NB4 (cell line): ENCODE measurements around the gene NR2F1-AS1.
"Not testable (repeated sequence)": the region's sequence is repeated elsewhere in the genome, so short reads cannot be mapped to it uniquely, and the experiment has no call there.

Source experiments
- DNase-seq: peaks from one replicate; pipeline ENCODE4 v3.0.0; 2010; ENCODE audit warnings: low read depth
- H3K4me3 ChIP-seq: one replicate; pipeline ENCODE4 v1.5.1; 2011; ENCODE audit warnings: mild to moderate bottlenecking, low read depth, low read length, moderate library complexity
- CTCF ChIP-seq: IDR thresholded peaks from one replicate; pipeline ENCODE4 v1.5.1; 2012; ENCODE audit warnings: low read depth, low read length
- MAX ChIP-seq: IDR thresholded peaks from 2 replicates; pipeline ENCODE4 v1.6.1; 2011; ENCODE audit warnings: low read depth, low read length
- MYC ChIP-seq: IDR thresholded peaks from 2 replicates; pipeline ENCODE4 v1.6.1; 2011; ENCODE audit warnings: low read depth, low read length
- POLR2A ChIP-seq: IDR thresholded peaks from 2 replicates; pipeline ENCODE4 v1.6.1; 2011; ENCODE audit warnings: mild to moderate bottlenecking; ENCODE audit not compliant: insufficient read length; ENCODE audit errors: extremely low read depth

Gene NR2F1-AS1

GRCh38 chr5:93513298-93513697 lies 67.7 kb downstream of the NR2F1-AS1 start:
- no peak overlapping the region for H3K4me3 ChIP-seq
- DNase-seq = no peak
- TF ChIP-seq MAX (no peak), CTCF (no peak), MYC (no peak), POLR2A (no peak)

- no peak overlapping the region for H3K4me3 ChIP-seq
- TF ChIP-seq MAX = no peak
- TF ChIP-seq POLR2A = no peak
- no peak for TF ChIP-seq CTCF
- no peak for TF ChIP-seq MYC
- DNase-seq = no peak
Observed at GRCh38 chr5:93512799-93513198, 68.2 kb downstream of the NR2F1-AS1 start.

GRCh38 chr5:93511445-93511844 lies 69.6 kb downstream of the NR2F1-AS1 start:
- peak; percentile 2 for DNase-seq
- TF ChIP-seq POLR2A (no peak), MAX (no peak), MYC (no peak), CTCF (no peak)

GRCh38 chr5:93510626-93511380 lies 70.2 kb downstream of the NR2F1-AS1 start:
- no peak overlapping the region for H3K4me3 ChIP-seq
- DNase-seq = no peak
- no peak for TF ChIP-seq MAX

More at GRCh38 chr5:93511445-93511844, 69.6 kb downstream of the NR2F1-AS1 start:
- H3K4me3 ChIP-seq = no peak overlapping the region

GRCh38 chr5:93505553-93505952 lies 75.5 kb downstream of the NR2F1-AS1 start:
- H3K4me3 ChIP-seq, DNase-seq: not testable (repeated sequence)

- DNase-seq = no peak
- no peak overlapping the region for H3K4me3 ChIP-seq
- TF ChIP-seq MYC = no peak
- TF ChIP-seq MAX = no peak
- no peak for TF ChIP-seq POLR2A
- no peak for TF ChIP-seq CTCF
Observed at GRCh38 chr5:93503598-93504067, 77.4 kb downstream of the NR2F1-AS1 start.
